Activated T-cell treated with anti-CD3 and anti-CD28 coated beads, Interleukin-2, amount 50 U/mL, for 48 hours (primary cell): Measurements from ENCODE around the gene TRIM40.
A peak's percentile ranks its signal among the peaks of the same experiment; 100 is the strongest.

Experiments used
- DNase-seq, 2 experiments: peaks; one replicate each; pipeline ENCODE4 v3.0.0-alpha.2; 2020

Gene TRIM40

DNA sequence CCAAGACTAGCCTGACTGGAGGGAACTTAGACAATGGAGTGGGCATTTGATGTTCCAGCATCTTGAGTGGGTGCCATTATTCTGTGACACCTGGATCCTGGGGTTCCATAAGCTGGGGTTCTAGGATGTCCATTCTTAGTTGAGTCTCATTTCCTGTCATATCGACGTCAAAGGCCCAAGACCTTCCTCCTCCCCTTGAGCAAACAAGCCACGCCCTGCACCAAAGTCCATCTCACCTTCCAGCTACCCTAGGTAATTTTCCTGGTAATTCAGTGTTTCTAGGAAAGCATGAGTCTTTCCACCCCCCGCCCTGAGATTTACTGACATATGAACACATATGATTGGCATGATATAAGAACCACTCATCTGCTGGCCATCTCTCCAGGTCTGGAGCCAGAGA, at the start of gene TRIM40:
TSS of gene TRIM40 (plus strand) at position 384 of the 400 bp plus-strand sequence. CDS start 897 bp downstream, outside the sequence.
- no peak for DNase-seq

GRCh38 chr6:30087876-30088275, 48.1 kb upstream of the TRIM40 start:
- no peak for DNase-seq

GRCh38 chr6:30091577-30092381, 44.2 kb upstream of the TRIM40 start:
- no peak for DNase-seq

DNA sequence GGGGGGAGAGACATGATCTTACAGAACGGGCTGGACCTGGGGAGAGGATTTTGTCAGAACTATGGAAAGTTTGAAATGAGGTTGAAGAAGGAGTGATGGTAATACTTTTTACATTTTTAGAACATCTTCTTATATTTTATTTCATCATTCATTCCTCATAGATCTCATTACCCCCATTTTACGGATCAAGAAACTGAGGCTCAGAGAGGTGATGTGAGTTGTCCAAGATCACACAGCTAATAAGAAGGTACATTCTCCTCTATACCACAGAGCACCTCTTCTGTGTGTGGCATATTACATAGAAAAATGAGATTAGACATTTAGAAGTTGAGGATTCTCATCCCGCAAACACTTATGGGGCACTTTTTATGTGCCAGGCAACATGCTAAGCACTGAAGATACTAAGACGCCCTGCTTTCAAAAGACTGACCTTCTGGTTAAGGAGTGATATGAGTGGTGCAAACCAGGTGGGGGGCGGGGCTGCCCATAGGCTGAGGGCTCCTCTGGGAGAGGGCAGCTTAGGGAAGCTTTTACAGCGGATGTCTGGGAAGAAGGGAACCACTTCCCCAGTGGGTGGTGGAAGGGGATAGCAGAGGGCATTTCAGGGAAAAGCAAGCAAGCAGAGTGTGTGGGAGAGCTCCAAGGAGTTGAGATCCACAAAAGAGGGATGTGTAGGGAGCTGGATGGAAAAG, 42.9 kb upstream of the TRIM40 start:
- no peak for DNase-seq

- no peak for DNase-seq
Observed at GRCh38 chr6:30093951-30094661, 41.8 kb upstream of the TRIM40 start.

DNA sequence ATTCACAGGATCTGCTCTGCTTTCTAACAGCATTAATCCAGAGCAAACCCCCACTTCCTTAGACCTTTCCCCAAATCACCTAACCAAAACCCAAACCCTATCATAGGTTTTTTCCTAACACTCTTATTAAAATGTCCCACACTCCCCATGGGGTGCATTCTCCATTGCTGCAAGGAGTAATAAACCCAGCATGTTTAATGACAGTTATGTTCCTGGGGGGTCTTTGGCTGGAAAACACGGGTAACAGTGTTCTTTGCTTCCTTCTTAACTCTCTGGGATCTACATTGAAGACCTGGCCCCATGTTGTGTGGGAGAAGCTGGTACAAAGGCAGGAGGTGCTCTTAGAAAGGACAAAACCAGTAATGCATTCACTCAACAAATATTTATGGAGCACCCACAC, 39.1 kb upstream of the TRIM40 start:
- no peak for DNase-seq

DNA sequence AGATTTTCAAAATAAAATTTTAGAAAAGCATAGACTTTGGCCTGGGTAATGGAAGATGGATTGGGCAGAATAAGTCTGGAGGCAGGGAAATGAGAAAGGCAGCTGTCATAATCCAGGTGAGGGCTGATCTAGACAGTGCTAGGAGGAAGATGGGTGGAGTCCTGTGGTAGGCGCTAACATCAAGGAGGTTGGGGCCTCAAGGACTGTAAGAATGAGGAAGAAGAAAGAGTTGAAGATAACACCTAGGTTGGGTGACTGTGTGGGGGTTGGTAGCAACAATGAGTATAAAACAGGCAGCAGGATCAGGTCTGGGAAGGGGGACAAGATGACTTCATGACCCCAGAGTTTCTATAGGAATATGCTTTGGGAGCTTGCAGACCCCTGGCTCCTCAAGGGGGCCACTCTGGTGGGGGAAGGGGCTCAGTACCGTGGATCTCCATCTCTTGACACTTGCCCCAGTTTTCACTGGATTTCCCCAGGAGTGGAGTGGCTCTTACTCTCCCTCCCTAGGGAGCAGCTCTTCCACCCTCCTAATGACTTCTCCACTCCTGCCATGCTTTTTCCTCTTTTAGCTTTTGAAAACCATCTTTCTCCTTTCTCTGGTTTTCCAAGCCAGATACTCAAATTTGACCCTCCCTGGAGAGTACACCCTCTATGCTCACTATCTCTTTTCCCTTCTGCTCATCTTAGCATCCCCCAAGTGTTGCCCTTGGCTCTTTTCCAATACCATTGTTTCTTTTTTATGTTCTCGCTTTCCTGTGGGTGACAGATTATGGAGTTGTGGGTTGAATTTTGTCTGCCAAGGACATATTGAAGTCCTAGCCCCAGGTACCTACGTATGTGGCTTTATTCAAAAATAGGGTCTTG, 37.8 kb upstream of the TRIM40 start:
- DNase-seq = no peak

DNA sequence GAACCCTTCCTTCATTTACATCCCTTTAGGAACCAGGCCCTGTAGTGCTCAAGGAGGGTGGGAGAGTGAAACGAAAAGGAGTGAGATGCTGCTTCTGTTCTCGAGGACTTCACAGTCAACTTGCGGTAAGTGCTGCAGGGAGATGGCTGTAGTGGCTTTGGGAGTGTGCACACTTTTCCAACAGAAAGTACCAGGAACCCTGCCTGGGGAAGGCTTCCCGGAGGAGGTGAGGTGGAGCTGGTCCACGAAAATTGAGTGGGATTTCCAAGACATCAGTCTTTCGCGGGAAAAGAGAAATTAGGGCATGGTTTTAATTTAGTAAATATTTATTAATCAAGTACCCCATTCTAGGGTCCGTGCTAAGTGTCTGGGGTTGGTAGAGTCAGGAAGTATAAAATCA, 35.8 kb upstream of the TRIM40 start:
- DNase-seq = no peak

DNA sequence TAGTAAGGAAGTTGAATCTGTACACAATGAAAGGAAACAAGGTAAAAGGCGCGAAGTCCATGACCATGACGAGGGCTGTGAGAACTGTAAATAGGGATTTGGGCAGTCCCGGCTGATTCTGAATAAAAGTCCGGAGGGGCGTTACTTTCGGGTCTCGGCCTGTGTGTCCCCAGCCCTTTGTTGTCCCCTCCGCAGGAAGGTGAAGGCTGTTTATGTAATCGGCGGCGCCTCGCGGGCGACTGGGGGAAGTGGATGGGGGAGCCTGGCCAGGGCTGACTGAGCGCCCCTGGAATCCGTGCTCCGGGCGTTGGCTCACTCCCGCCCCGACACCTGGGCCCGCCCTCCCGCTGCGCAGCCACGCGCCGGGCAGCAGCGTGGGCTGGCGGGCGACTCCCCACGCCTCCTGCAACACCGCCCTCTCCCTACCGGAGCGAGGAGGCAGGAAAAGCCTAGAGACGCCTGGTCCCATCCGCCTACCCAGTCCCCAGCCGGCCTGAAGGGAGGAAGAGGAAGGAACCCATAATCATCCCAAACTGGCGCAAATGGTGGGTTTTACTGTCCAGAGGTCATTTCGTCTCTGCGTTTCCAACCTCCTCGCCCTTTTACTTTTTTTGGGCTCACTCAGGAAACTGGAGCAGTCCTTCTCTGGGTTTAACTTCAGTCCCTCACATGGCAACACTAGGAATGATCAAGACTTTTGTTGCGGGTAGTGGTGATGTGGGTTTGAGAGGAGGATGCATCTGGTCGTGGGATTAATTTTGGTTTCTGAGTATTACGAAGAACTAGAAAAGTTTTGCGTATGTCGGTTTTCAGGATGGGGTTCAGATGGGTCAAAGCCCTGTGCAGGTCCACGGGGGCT, 35.1 kb upstream of the TRIM40 start:
- DNase-seq = peak; percentile 30 to 37

- DNase-seq = peak; percentile 82 to 86
Observed at GRCh38 chr6:30101444-30102413, 34.2 kb upstream of the TRIM40 start.

DNA sequence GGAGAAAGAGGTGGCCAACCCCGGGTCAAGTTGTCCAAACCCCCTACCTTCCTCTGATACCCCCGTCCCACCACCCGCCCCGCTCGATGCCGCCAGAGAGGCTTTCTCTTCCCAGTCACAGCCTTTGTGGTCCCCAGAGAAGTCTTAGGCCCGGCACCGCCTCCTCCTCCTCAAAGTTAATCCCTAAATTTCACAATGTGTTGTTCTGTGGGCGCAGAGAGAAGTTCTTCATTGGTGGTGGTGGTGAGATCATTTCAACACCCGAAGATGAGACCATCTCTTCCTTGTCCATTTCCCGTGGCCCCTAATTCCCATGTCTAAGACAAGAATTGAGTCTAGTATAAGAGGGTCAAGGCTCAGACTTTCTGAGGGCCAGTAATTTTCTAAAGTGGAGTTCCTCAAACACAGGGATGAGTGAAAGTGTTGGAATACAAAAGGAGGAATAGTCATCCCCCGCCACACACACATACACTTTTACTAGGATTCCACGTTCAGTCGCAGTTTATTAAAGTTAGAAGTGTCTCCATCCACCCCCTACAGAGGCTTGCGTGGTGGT, 33.4 kb upstream of the TRIM40 start:
- peak in 1 of 2 experiments; percentile 23 for DNase-seq

DNA sequence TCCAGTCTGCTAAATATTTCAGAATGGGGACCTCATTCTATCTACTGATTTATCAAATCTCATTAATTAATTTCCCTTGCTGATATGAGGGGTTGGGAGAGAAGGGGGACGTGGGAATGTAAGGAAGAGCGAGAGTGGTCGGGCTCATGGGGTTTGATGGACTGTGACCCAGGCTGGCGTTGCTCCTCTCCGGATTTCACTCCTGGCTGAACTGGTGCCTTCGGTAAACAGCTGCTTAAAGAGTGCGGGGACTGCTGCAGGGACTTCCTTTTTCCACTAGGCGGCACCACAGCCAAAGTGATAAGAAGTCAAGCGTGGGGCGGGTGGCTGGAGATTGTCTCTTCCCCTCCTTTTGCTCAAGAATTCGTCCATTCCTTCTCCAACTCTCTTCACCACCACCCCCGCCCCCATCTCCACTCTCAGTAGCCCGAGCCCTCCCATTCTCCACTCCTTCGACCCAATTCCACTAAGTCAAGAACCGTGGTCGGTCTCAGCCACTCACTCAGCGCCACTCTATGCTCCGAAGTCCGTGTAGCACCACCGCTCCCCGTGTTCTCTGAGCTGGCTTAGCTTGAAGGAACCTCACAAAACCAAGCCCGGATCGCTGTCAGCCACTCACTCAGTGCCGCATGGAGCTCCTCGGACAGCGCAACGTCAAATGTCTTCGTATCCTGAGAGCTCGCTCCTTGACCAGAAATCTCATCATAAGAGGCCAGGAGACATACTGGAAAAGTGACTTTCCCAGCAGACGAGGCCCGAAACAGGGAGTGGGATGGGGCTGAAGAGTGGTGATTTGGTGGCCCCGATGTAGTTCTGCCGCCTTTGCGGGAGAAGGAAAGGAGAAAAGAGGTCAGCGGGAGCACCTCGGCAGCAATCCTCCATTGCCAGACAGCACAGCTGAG, 32.7 kb upstream of the TRIM40 start:
- peak; percentile 91 to 92 for DNase-seq

GRCh38 chr6:30103872-30104179, 32.1 kb upstream of the TRIM40 start:
- no peak for DNase-seq

GRCh38 chr6:30104661-30105060, 31.3 kb upstream of the TRIM40 start:
- DNase-seq = no peak

DNA sequence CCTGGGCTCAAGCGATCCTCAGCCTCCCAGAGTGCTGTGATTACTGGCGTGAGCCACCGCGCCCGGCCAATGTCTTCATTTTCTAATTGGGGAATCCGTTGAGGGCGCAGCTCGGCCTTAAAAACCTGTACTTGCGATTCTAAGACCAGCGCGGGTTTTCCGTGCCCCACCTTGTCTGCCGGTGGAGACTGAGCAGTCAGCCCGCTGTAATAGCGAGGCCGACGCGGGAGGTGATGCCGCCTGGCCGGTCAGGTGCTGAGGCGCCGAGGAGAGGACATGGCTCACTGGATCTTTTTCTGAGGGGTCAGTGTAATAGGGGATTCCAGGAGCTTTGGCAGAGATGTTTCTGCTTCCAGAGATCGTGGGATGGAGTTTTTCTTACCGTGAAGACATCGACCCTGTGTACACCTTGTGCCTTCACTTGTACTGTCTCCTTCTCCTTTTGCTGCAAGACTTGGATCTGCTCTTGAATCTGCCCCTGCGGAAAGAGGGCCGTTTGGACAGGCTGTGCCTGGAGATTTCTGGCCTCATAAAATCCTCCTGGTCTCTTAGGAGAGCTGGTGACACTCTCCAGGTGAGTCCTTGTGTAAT, 24.6 kb upstream of the TRIM40 start:
- no peak for DNase-seq

DNA sequence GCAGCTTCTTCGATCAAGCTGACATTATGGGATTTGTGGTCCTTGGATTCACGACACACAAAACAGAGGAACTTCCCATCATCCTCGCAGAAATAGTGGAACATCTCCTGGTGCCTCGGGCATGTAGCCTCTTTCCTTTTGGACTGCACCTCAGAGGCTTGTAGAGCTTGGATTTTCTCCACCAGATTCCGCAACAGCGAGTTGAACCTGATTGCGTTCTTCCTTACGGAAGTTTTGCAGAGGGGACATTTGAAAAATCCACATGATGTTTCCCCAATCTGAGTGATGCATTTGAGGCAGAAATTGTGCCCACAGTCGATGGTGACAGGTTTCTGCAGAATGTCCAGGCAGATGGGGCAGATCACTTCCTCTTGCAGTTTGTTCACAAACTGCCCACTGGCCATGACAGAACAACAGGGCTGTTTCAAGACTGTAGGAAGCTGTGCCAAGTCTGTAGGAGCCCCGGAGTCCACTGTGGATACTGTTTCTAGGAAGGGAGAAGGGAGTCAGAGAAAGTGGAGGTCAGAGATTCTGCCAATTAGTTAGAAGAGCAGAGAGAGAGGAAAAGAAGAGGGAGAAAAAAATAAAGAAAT, 23.4 kb upstream of the TRIM40 start:
- DNase-seq = no peak

DNA sequence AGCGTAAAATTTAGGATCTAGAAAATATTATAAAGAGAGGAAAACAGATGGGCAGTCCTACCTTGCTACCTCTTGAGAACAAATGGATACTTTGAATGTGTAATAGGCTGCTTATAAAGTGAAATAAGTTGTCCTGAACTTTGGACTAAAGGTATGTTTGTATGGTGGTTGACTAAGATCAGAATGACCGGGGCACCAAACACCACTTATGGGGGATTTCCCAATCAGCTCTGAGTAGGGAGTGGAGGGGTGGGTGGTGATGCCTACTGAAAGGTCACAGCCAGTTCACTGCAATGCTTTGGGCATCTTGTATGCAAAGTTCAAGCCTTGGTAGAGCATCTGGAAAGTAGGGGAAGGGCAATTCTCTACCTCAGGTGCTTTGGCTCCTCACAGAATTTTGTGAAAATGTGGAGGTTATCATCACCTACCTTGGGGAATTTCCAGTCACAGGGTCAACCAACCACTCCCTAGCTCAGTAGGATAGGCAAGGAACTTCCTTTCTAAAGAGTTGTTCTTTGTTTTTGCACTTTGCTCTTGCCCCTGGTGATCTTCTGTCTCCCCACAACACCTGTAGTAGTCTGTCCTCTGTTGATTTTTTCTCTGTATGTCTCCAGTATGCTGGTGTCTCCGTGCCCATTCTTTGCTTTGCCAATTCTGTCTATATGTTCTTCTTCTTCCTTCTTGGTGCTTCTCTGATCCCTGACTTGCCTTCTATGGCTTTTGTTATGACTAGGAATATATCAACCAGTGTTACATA, 22.8 kb upstream of the TRIM40 start, which contains the start of gene TRIM31:
TSS of gene TRIM31 (minus strand) at position 88 of the 757 bp plus-strand sequence. CDS start 285 bp downstream, outside the sequence.
- DNase-seq = no peak
